ENCODE data around the gene TBC1D14.
A peak's percentile ranks its signal among the peaks of the same experiment; 100 is the strongest.
"Not testable (repeated sequence)": the region's sequence is repeated elsewhere in the genome, so short reads cannot be mapped to it uniquely, and the experiment has no call there.

TBC1D14 gene

DNA sequence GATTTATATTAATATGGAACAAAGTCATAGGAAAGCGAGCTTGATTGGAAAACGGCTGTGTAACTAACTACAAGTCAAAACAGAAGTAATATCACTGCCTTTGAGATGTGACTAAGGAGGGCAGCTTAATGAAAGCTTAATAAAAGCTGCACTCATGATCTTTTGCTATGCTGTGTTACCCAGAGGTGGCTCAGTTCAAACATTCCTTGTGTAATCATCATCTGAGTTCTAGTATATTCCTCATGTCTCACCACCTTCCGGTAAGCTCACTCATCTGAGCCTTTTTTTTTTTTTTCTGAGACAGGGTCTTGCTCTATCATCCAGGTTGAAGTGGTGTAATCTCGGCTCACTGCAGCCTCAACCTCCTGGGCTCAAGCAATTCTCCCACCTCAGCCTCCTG, 153.2 kb downstream of the TBC1D14 start:
- peak; percentile 60 for DNase-seq (ENCODE audit: low spot score)

DNA sequence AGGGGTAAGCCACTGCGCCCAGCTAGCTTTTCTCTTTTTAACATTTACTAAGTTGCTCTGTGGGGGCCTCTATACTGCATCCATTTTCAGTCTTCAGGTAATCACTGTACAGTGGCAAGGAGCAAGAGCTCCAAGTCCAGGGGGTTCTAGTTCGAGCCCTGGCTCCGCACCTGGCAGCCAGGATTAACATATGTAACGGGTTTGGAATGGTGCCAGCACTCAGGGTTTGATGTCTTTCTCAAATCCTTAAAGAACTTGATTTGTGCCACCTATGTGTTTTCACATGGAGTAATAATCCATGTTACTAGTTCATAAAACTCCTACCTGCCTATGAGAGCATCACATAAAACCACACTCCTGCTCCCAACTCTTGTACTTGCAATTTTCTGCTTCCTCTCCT, 153.7 kb downstream of the TBC1D14 start:
- no peak for DNase-seq (ENCODE audit: low spot score)

DNA sequence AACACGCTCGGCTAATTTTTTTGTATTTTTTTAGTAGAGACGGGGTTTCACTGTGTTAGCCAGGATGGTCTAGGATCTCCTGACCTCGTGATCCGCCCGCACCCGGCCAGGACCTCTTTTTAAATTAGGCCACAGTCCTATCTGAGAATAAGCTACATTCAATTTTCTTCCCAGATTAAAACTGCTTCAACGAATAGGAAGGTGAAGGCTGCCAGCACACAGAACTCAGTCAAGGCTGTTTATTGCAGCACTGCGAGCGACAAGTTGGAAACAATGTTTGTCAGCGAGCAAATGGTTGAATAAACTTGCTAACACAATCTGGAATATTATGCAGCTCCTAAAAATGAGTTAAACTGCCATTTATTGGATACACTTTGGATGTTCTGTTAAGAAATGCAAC, 156.4 kb downstream of the TBC1D14 start:
- no peak for DNase-seq (ENCODE audit: low spot score)

DNA sequence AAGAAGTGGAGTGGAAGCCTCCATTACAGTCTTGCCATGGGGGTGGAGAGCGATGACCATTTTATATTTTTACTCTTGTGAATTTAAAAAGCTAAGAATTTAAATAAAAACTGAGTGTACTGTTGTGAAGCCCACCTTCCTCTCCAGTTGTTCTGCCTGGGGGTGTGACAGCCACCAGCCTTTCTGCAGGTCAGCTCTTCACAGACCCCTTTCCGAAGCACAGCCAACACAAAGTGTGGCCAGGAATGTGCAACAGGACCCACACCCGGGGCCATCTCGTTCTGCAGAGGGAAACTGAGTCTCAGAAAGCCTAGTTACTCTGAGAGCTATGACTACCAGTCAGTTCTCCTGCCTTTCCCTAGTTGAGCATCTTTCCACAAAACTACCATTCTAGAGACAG, 156.9 kb downstream of the TBC1D14 start:
- no peak for DNase-seq (ENCODE audit: low spot score)

DNA sequence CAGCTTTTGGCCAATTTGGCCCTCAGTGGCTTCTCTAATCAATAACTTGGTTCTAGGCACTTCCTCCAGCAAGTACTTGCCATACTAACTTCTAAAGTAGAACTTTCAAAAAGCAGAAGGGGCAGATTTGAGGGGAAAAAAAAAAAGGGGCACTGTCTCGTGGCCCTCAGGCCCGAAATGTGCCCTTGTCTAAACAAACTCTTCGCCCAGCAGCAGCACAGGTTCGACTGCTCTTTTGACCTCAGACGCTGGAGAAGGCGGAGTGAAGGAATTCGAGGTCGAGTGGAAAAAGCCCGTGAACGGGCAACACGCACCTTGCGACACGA, 157.5 kb downstream of the TBC1D14 start:
- no peak for DNase-seq (ENCODE audit: low spot score)

DNA sequence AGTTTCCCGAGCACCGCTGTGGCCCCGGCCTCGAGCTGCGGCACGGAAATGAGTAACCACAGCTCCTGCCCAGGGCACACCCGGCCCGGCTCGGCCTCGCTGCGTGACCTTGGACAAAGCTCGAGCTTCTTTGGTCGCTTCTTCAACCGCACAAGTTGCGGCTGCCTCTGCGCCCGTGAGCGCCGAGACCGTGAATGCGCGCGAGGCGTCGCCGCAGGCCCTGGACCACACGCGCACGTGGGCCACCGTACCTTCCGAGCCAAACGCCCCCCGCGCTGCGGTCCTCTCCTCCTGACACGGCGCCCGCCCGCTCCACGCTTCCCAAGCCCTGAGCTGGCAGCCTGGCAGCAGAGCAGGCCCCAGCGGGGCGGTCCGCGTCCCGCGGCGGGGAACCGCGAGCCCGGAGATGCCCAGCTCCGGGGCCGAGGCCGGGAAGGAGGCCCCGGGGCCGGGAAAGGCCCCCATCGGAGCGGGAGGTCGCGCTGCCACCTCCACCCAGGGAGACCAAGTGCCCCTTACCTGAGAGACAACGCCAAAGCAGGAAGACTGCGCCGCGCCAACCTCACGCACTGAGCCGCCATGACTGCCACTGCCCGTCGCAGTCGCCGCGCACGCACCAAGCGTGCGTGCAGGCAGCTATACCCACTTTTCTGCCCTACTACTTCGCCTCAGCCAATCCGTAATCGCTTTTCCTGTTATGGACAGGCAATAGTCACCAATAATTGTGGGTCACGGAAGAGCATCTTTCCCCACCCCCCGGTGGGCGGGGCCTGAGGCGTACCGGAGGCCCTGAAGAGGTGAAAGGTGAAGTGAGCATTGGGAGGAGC, 158.0 kb downstream of the TBC1D14 start, which contains the start of gene GRPEL1:
Gene GRPEL1, minus strand, starts transcription at position 613 of the 827 bp plus-strand sequence. Its CDS starts 32 bp downstream, at position 581.
- peak; percentile 100 for DNase-seq (ENCODE audit: low spot score)

DNA sequence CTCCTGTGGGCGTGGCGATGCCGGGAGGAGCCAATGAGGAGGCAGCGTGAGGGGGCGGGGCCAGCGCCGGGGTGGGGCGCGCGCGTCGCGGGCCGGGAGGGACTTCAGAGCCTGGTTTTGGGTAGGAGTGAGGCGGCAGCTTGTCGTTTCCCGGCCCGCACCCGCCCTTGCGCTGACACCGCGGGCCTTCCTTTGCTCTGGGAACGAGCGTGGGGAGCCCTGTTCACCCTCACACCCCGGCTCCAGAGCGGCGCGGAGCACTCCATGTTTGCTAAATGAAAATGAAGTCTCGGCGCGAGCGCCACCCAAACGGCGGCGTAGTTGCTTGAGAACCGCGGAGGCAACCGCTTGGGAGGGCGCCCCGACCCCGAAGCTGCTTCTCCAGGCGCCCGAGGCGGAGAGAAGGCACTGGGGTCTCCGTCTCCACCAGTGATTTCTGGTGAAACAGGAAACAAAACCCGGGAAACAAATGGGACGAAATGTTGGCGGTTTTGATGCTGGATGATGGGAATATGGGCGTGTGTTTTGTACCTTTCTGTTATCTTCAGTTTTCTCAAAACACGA, 158.7 kb downstream of the TBC1D14 start:
- DNase-seq (ENCODE audit: low spot score) = no peak

DNA sequence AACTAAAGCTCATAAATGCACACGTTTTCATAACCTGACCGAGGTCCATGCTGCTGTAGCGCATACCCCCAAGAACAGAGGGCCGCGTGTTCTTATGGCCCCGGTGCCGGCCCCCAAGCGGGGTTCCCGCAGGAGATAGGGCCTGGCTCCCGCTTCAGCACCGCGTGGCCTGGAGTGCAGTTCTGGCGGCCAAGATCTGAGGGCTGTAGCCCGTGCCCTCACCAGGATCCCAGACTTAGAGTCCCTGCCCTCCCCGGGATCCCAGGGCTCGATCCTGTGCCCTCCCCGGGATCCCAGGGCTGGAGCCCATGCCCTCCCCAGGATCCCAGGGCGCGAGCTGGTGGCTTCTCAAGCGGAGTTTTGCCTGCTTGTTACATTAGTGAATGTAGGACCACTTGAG, 159.3 kb downstream of the TBC1D14 start:
- peak; percentile 28 for DNase-seq (ENCODE audit: low spot score)

DNA sequence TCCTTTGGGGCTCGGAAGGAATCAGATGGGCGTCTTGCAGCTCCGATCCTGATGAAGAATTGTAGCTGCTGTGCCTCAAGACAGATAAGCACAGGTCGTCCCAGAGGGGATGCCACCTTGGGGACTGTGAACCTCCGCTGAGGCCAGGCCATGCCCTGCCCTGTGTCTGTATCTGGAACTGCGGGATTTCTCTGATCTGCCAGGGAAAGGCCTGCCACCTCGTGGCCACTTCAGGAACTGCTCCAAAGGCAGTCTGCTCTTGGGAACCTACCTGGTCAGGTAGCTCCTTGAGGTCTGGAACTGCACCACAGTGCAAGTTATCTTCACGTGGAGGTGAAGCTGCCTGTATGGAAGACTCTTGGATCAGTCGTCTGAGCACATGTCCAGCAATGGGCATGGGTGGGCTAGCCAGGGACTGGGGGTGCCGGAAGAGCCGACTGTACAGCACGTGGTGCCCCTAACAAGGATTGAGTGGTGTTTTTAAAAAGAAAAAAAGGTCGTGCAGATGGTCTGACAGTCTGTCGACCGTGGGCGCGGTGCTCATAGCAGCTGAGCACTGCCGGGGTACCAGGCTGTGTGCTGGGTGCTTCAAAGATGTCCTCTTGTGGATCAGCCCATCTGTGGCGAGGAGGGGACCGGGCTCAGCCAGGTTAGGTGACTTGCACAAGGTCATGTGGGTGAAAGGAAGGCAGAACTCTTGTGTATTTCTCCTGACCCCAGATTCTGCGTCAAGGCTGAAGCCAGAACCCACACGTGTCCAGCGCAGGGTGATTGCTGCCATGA, 161.3 kb downstream of the TBC1D14 start:
- DNase-seq (ENCODE audit: low spot score) = peak; percentile 85

DNA sequence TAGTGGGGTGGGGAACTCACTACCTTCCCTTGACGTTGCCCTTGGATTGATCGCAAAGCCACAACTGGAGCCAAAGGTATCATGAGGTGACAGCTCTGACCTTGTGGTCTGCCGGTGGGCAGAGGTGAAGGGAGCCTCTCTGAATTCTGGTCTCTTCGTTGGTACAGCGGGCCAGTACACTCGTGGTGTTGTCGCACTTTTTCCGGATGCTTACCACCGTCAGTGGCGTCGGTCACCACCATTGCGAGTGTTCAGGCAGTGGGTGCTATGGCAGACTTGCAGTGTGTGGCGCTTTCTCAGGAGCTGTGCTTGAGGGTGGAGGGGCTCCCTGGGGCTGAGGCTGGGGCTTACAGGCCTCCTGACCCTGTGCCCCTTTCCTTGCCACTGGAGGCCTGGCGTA, 163.4 kb downstream of the TBC1D14 start:
- DNase-seq (ENCODE audit: low spot score) = no peak

DNA sequence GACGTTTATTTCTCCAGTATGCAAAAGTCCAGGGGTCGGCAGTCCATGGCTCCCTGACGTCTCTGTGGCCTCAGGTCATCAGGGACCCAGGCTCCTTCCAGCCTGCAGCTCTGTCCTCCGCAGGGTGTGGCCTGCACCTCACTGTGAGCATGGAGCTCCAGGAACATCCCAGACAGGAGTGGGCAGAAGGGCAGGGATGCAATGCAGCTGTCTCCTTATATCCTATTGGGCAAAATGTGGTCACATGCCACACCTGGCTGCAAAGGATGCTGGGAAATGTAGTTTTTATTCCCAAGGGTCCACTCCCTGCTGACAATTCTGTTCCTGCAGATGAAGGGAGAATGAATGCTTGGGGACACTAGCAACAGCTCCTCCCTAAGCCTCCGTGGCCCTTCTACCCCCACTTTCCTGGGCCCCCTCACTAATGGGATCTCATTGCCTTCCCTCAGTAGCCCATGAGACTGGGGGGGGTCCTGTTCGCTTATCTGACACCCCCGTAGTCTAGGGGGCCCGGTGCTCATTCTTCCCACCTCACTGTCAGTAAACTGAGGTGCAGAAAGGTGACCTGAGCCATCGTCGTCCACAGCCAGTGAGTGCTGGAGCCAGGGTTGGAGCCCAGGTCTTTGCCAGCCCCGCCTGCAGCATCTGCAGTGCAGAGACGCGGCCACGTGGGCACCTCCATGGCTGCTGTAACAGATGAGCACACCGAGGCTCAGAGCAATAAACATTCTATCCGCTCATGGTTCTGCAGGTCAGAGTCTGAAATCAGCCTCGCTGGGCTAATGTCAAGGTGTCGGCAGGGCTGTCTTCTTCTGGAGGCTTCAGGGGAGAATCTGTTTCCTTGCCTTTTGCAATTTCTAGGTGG, 164.1 kb downstream of the TBC1D14 start:
- DNase-seq (ENCODE audit: low spot score) = peak; percentile 44

DNA sequence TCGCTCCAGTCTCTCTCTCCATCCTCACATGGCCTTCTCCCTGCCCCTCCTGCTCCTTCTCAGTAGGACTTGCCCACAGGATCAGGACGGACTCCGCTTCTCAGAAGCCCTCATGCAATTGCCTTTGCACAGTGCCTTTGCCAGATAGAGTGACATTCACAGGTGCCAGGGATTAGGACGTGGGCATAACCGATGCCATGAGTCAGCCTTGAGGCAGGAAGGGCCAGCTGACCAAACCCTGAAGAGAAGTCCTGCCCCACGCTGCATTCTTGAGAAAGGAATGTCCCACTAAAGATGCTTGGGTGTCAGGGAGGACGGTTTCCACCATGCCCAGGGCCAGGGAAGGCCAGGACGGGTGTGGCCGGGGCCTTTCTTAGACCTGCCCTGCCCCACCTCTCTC, 164.8 kb downstream of the TBC1D14 start:
- DNase-seq (ENCODE audit: low spot score) = peak; percentile 57

DNA sequence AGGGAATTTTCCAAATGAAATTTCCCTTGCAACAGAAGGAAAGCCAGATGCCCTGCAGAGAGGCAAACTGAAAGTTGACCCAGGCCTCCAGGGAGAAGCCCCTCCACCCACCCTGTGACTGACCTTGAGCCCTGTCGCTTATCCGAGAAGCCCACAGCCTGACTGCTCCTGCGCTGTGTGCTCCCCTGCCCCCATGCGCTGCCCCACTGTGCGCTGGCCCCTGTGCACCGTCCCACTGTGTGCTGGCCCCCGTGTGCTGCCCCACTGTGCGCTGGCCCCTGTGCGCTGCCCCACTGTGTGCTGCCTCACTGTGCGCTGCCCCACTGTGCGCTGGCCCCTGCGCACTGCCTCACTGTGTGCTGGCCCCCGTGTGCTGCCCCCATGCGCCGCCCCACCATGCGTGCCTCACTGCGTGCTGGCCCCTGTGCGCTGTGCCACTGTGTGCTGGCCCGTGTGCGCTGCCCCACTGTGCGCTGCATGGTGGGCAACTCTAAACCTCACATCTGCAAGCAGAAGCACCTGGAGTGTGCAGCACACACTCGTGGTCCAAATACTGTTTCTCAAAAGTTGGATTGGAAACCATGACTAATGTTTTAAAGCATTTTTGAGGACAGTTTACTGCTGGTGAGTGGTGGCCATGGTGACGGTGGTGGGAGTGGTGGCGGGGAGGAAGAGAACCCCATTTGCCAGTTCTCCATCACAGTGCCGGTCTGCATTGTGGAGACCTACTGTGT, 166.5 kb downstream of the TBC1D14 start:
- DNase-seq (ENCODE audit: low spot score) = no peak

DNA sequence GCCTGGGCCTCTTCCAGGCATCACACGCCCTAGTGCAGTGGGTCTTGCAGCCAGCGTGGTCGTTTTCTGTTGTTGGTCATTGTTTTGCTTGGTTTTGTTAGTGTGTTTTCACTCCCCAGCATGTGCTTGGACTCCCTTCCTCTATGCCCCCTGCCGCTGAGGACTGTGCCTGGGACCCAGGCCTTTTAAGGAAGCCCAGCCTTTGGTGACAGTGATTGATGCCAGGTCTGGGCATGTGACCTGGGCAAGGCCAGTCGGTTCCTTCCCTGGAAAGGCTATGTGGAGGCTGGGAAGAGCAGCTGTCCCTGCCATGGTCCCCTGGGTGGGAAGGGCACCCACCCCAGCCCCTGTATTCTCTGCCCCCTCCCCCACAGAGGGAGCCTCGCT, 167.1 kb downstream of the TBC1D14 start:
- no peak for DNase-seq (ENCODE audit: low spot score)

DNA sequence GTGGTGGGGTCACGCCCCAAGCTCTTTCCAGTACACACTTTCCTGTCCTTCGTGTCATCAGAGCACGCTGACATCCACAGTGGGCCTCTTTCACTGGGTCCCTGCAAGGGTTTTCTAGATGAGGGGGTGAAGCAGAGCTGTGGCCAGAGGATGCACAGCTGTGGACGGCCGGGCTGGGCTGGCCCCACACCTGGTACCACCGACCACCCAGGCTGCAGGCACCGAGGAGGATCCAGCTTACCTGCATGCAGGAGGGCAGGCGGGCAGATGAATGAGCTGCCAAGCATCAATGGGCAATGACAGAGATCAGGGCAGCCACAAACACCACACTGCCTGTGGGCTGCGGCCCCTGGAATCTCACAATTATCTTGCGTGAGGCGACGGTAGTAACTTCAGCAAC, 167.7 kb downstream of the TBC1D14 start:
- DNase-seq (ENCODE audit: low spot score) = no peak

DNA sequence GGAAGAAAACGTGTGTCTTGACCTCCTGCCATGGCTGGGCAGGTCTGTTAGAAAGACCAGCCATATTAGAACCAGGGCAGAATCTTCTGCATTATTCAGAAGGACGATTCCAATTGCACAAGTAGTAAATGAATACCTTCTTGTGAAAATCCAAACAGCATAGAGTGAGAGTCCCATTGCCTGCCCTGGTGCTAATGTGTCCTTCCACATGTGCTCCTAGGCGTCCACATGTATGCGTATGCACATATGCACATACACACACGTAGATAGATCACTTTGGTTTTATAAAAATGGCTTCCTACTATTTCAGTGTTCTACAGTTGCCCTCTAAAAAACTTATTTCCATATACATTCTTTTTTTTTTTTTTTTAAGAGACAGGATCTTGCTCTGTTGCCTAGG, 168.4 kb downstream of the TBC1D14 start:
- DNase-seq (ENCODE audit: low spot score) = no peak

DNA sequence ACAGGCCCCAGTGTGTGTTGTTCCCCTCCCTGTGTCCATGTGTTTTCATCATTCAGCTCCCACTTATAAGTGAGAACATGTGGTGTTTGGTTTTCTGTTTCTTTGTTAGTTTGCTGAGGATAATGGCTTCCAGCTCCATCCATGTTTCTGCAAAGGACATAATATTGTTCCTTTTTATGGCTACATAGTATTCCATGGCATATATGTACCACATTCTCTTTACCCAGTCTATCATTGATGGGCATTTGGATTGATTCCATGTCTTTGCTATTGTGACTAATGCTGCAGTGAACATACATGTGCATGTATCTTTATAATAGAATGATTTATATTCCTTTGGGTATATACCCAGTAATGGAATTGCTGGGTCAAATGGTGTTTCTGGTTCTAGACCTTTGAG, 169.9 kb downstream of the TBC1D14 start:
- not testable (repeated sequence) for DNase-seq (ENCODE audit: low spot score)

DNA sequence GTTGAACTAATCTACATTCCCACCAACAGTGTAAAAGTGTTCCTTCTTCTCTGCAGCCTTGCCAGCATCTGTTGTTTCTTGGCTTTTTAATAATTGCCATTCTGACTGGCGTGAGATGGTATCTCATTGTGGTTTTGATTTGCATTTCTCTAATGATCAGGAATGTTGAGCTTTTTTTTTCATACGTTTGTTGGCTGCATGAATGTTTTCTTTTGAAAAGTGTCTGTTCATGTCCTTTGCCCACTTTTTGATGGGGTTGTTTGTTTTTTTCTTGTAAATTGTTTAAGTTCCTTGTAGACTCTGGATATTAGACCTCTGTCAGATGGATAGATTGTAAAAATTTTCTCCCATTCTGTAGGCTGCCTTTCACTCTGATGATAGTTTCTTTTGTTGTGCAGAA, 170.3 kb downstream of the TBC1D14 start:
- DNase-seq (ENCODE audit: low spot score) = not testable (repeated sequence)

All from kidney tubule cell (primary cell).